NB4 (cell line): Measurements from ENCODE around the gene MARCO.

ENCODE experiments used
- CTCF ChIP-seq: IDR thresholded peaks from one replicate; pipeline ENCODE4 v1.5.1; 2012; ENCODE audit warnings: low read depth, low read length
- MAX ChIP-seq: IDR thresholded peaks from 2 replicates; pipeline ENCODE4 v1.6.1; 2011; ENCODE audit warnings: low read depth, low read length
- POLR2A ChIP-seq: IDR thresholded peaks from 2 replicates; pipeline ENCODE4 v1.6.1; 2011; ENCODE audit warnings: mild to moderate bottlenecking; ENCODE audit not compliant: insufficient read length; ENCODE audit errors: extremely low read depth

GRCh38 chr2:119019521-119019920 is 77.5 kb downstream of the MARCO start:
- TF ChIP-seq CTCF: no peak
- TF ChIP-seq POLR2A: no peak
- no peak for TF ChIP-seq MAX
